ENCODE measurements around the gene SMC1B.
"Not testable (repeated sequence)": the region's sequence is repeated elsewhere in the genome, so short reads cannot be mapped to it uniquely, and the experiment has no call there.

SMC1B gene

DNA sequence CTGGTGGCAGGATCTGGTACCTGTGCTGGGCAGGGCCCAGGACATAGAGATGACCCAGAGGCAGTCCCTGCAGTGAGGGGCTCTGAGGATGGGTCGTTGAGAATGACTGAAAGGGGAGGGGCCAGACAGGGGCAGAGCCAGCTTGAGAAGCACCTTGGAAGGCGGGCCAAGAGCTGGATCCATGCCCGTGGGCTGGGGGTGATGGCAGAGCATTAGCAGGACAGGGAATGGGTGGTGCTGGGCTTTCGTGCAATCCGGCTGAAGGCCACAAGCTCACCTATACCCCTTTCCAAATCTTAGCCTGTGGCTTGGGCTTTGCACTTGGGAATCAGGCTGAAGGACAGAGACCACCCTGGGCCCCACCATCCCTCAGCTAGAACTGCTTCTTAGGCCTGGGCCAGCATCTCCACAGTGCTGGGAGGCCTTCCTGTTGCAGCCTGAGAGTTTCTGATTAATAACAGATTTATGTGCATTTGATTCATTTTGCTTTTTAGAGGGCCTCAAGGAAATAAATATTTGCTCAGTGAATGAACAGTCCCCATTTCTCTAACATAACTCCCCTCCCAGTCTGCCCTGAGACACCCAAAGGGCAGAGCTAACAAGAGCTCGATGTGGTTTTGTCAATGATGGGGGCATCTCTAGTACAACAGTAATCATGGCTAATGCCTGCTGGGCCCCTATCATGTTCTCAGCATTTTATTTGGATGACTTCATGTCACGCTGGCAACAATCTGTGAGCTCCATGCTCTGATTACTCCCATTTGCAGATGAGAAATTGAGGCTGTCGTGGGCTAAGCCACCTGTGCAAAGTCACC is 39.4 kb upstream of the SMC1B start:
- H3K27me3 ChIP-seq (ENCODE audit: control insufficient read depth, insufficient read depth, low read length), result no peaks in the 10 kb centered on the region
- peaks cover 13% of the 10 kb centered on the region for H3K4me1 ChIP-seq (ENCODE audit: control insufficient read depth, insufficient read depth, low read length)
- H3K4me3 ChIP-seq (ENCODE audit: low read length), result no peak overlapping the region
- no peak overlapping the region for H3K9ac ChIP-seq (ENCODE audit: low read depth, low read length)
- H3K36me3 ChIP-seq (ENCODE audit: insufficient read depth, low read length), result no peaks in the 10 kb centered on the region
- no peak overlapping the region for H3K4me2 ChIP-seq (ENCODE audit: low read length)
- no peaks in the 10 kb centered on the region for H3K9me3 ChIP-seq (replicated peaks; ENCODE audit: low read length)

DNA sequence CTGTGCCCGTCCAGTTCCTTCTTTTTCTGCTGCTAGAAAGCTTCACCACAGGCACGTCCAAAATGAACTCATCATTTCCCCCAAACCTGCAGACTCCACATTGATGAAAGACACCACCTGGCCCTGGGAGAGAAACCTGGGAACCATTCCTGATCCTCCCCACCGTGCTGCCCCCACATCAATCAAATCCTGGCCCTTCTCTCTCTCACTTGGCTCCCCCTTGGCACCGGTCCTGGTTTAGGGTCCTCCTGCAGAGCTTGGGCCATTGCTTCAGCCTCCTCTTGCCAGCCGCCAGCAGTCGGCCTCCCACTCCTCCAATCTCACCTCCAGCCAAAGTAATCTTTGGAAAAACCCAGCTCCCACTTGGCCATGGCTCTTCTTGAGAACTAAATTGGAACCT is 38.6 kb upstream of the SMC1B start:
- Histone ChIP-seq H3K4me2 (ENCODE audit: low read length) (no peak overlapping the region), H3K36me3 (ENCODE audit: insufficient read depth, low read length) (no peaks in the 10 kb centered on the region), H3K4me1 (ENCODE audit: control insufficient read depth, insufficient read depth, low read length) (peaks cover 13% of the 10 kb centered on the region), H3K9ac (ENCODE audit: low read depth, low read length) (no peak overlapping the region), H3K9me3 (replicated peaks; ENCODE audit: low read length) (no peaks in the 10 kb centered on the region), H3K4me3 (ENCODE audit: low read length) (no peak overlapping the region), H3K27me3 (ENCODE audit: control insufficient read depth, insufficient read depth, low read length) (no peaks in the 10 kb centered on the region)

DNA sequence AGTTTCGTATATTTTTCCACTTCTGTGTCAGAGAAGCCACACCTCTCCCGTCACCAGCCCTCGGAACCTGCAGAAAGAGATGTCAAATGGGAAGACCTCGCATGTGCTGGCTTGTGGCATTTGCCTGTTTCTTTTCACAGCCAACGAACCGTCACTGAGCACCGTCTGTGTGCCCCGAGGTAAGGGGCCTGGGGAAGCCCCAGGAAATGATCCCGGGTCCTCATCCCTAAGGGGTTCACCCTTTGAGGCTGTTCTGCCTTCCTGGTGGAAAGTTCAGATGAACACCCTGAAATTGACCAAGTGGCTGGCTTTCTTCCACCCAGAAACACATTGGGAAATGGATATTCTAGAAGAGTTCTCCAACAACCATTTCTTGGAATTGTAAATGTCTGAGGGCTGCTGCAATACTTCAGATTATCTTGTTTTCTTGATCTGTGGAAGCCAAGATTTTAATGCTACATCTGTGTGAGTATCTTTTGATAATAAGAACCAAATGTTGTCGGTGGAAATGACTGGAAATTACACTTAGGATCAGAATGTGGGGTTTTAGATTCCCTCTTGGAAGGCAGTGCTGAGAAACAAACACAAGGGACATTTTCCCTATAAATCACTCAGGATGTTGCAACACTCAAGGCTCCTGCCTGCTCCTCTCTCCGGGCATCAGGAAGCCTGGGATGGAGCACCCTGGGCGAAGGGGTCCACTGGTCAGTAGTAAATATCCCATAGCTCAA is 37.7 kb upstream of the SMC1B start:
- H3K27me3 ChIP-seq (ENCODE audit: control insufficient read depth, insufficient read depth, low read length), result peaks cover 3% of the 10 kb centered on the region
- H3K9ac ChIP-seq (ENCODE audit: low read depth, low read length), result no peak overlapping the region
- H3K36me3 ChIP-seq (ENCODE audit: insufficient read depth, low read length), result no peaks in the 10 kb centered on the region
- no peaks in the 10 kb centered on the region for H3K9me3 ChIP-seq (replicated peaks; ENCODE audit: low read length)
- H3K4me1 ChIP-seq (ENCODE audit: control insufficient read depth, insufficient read depth, low read length), result peaks cover 13% of the 10 kb centered on the region
- H3K4me3 ChIP-seq (ENCODE audit: low read length), result no peak overlapping the region
- H3K4me2 ChIP-seq (ENCODE audit: low read length), result no peak overlapping the region

GRCh38 chr22:45450101-45450785 is 36.8 kb upstream of the SMC1B start:
- Histone ChIP-seq H3K27me3 (ENCODE audit: control insufficient read depth, insufficient read depth, low read length) (peaks cover 3% of the 10 kb centered on the region), H3K36me3 (ENCODE audit: insufficient read depth, low read length) (no peaks in the 10 kb centered on the region), H3K4me1 (ENCODE audit: control insufficient read depth, insufficient read depth, low read length) (peaks cover 13% of the 10 kb centered on the region), H3K4me2 (ENCODE audit: low read length) (no peak overlapping the region), H3K4me3 (ENCODE audit: low read length) (no peak overlapping the region), H3K9me3 (replicated peaks; ENCODE audit: low read length) (no peaks in the 10 kb centered on the region), H3K9ac (ENCODE audit: low read depth, low read length) (no peak overlapping the region)

- not testable (repeated sequence) for H3K4me2 ChIP-seq (ENCODE audit: low read length); H3K27me3 ChIP-seq (ENCODE audit: control insufficient read depth, insufficient read depth, low read length); H3K9ac ChIP-seq (ENCODE audit: low read depth, low read length); H3K9me3 ChIP-seq (replicated peaks; ENCODE audit: low read length); H3K36me3 ChIP-seq (ENCODE audit: insufficient read depth, low read length); H3K4me3 ChIP-seq (ENCODE audit: low read length)
- H3K4me1 ChIP-seq (ENCODE audit: control insufficient read depth, insufficient read depth, low read length), result peaks cover 13% of the 10 kb centered on the region
Observed at GRCh38 chr22:45449442-45449841, 36.0 kb upstream of the SMC1B start.

- peaks cover 13% of the 10 kb centered on the region for H3K4me1 ChIP-seq (ENCODE audit: control insufficient read depth, insufficient read depth, low read length)
- H3K9ac ChIP-seq (ENCODE audit: low read depth, low read length), result no peak overlapping the region
- no peak overlapping the region for H3K4me3 ChIP-seq (ENCODE audit: low read length)
- H3K4me2 ChIP-seq (ENCODE audit: low read length), result no peak overlapping the region
- H3K9me3 ChIP-seq (replicated peaks; ENCODE audit: low read length), result no peaks in the 10 kb centered on the region
- peaks cover 10% of the 10 kb centered on the region for H3K27me3 ChIP-seq (ENCODE audit: control insufficient read depth, insufficient read depth, low read length)
- H3K36me3 ChIP-seq (ENCODE audit: insufficient read depth, low read length), result no peaks in the 10 kb centered on the region
Observed at GRCh38 chr22:45448431-45448830, 35.0 kb upstream of the SMC1B start.

DNA sequence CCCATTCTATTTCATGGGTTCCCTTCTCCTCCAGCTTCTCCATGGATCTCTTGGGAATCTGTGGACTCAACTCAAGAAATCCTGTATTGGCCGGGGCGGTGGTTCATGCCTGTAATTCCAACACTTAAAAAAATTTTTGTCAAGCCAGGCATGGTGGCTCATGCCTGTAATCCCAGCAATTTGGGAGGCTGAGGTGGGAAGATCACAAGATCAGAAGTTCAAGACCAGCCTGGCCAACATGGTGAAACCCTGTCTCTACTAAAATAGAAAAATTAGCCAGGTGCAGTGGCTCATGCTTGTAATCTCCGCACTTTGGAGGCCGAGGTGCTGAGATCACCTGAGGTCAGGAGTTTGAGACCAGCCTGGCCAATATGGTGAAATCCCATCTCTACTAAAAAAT is 34.2 kb upstream of the SMC1B start:
- not testable (repeated sequence) for H3K4me2 ChIP-seq (ENCODE audit: low read length); H3K9me3 ChIP-seq (replicated peaks; ENCODE audit: low read length); H3K36me3 ChIP-seq (ENCODE audit: insufficient read depth, low read length); H3K4me1 ChIP-seq (ENCODE audit: control insufficient read depth, insufficient read depth, low read length); H3K9ac ChIP-seq (ENCODE audit: low read depth, low read length); H3K4me3 ChIP-seq (ENCODE audit: low read length)
- peaks cover 10% of the 10 kb centered on the region for H3K27me3 ChIP-seq (ENCODE audit: control insufficient read depth, insufficient read depth, low read length)

GRCh38 chr22:45446216-45446615 is 32.8 kb upstream of the SMC1B start:
- Histone ChIP-seq H3K9ac (ENCODE audit: low read depth, low read length) (no peak overlapping the region), H3K9me3 (replicated peaks; ENCODE audit: low read length) (no peaks in the 10 kb centered on the region), H3K4me2 (ENCODE audit: low read length) (no peak overlapping the region), H3K27me3 (ENCODE audit: control insufficient read depth, insufficient read depth, low read length) (peaks cover 10% of the 10 kb centered on the region), H3K4me3 (ENCODE audit: low read length) (no peak overlapping the region), H3K4me1 (ENCODE audit: control insufficient read depth, insufficient read depth, low read length) (peaks cover 4% of the 10 kb centered on the region), H3K36me3 (ENCODE audit: insufficient read depth, low read length) (no peaks in the 10 kb centered on the region)

DNA sequence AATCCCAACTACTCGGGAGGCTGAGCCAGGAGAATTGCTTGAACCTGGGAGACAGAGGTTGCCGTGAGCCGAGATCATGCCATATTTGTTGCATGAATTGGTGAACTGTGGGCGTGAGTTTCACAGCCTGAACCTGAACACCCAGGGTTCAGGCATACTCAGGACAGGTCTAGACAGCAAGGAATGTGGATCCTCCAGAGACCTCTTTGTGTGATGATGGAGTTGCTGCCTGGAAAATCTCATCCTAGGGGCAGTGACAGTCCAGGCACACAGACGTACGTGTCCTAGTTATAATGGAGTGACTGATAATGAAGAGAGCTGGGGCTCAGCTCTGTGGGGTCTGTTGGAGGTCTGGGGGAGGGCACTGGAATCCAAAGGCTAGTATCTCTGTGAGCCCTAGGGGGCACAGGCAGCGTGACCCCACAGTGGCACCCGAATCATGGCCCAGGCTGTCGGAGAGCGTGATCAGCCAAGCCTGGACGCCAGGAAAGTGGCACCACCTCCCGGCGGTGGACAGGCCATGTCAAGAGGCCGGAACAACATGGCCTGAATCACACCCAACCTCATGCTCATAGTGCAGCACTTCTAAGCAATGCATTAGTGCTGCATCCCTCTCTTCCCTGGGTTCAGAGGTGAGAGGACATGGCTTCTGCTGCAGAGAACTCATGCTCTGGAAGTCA is 31.8 kb upstream of the SMC1B start:
- H3K4me3 ChIP-seq (ENCODE audit: low read length), result no peak overlapping the region
- H3K27me3 ChIP-seq (ENCODE audit: control insufficient read depth, insufficient read depth, low read length), result peaks cover 10% of the 10 kb centered on the region
- no peak overlapping the region for H3K9ac ChIP-seq (ENCODE audit: low read depth, low read length)
- no peaks in the 10 kb centered on the region for H3K9me3 ChIP-seq (replicated peaks; ENCODE audit: low read length)
- H3K4me2 ChIP-seq (ENCODE audit: low read length), result no peak overlapping the region
- H3K4me1 ChIP-seq (ENCODE audit: control insufficient read depth, insufficient read depth, low read length), result no peaks in the 10 kb centered on the region
- no peaks in the 10 kb centered on the region for H3K36me3 ChIP-seq (ENCODE audit: insufficient read depth, low read length)

GRCh38 chr22:45444168-45444567 is 30.8 kb upstream of the SMC1B start:
- Histone ChIP-seq H3K9ac (ENCODE audit: low read depth, low read length) (no peak overlapping the region), H3K4me2 (ENCODE audit: low read length) (no peak overlapping the region), H3K36me3 (ENCODE audit: insufficient read depth, low read length) (no peaks in the 10 kb centered on the region), H3K27me3 (ENCODE audit: control insufficient read depth, insufficient read depth, low read length) (peaks cover 10% of the 10 kb centered on the region), H3K9me3 (replicated peaks; ENCODE audit: low read length) (no peaks in the 10 kb centered on the region), H3K4me1 (ENCODE audit: control insufficient read depth, insufficient read depth, low read length) (no peaks in the 10 kb centered on the region), H3K4me3 (ENCODE audit: low read length) (no peak overlapping the region)

GRCh38 chr22:45442116-45442515 is 28.7 kb upstream of the SMC1B start:
- H3K36me3 ChIP-seq (ENCODE audit: insufficient read depth, low read length), result no peaks in the 10 kb centered on the region
- H3K4me3 ChIP-seq (ENCODE audit: low read length), result no peak overlapping the region
- H3K27me3 ChIP-seq (ENCODE audit: control insufficient read depth, insufficient read depth, low read length), result peaks cover 10% of the 10 kb centered on the region
- H3K9me3 ChIP-seq (replicated peaks; ENCODE audit: low read length), result no peaks in the 10 kb centered on the region
- no peak overlapping the region for H3K9ac ChIP-seq (ENCODE audit: low read depth, low read length)
- no peak overlapping the region for H3K4me2 ChIP-seq (ENCODE audit: low read length)
- H3K4me1 ChIP-seq (ENCODE audit: control insufficient read depth, insufficient read depth, low read length), result no peaks in the 10 kb centered on the region

Data from skeletal muscle satellite cell (primary cell).